GM13977 (cell line): Measurements from ENCODE around the gene ARRB2.
A peak's percentile ranks its signal among the peaks of the same experiment; 100 is the strongest.
"Not testable (repeated sequence)": the region's sequence is repeated elsewhere in the genome, so short reads cannot be mapped to it uniquely, and the experiment has no call there.

Experiments used
- DNase-seq: peaks from one replicate; pipeline ENCODE4 v3.0.0; 2012; ENCODE audit warnings: low spot score
- CTCF ChIP-seq: IDR thresholded peaks from 2 replicates; pipeline ENCODE4 v1.5.1; 2012; ENCODE audit warnings: mild to moderate bottlenecking, control low read depth; ENCODE audit not compliant: insufficient read depth; ENCODE audit errors: extremely low read depth, missing control alignments
- in situ Hi-C: fragments of 300-500 bp; cut with MboI; formaldehyde crosslinking; loops from one replicate; pipeline ENCODE4 v1.12.0; 2022; ENCODE audit warnings: low sequenced_read_pairs, low pct_unique_long_range_greater_than_20kb, mixed read lengths, inconsistent platforms; ENCODE audit not compliant: unreplicated experiment

Gene ARRB2

GRCh38 chr17:4696437-4696805, 14.0 kb upstream of the ARRB2 start:
- no peak for TF ChIP-seq CTCF
- DNase-seq = peak; percentile 66
- in situ Hi-C loops = no loop called here

GRCh38 chr17:4699401-4700056, 10.9 kb upstream of the ARRB2 start:
- in situ Hi-C loops, DNase-seq: not testable (repeated sequence)

- DNase-seq = no peak
- in situ Hi-C loops = no loop called here
- no peak for TF ChIP-seq CTCF
These were observed 9.3 kb upstream of the ARRB2 start for GRCh38 chr17:4701116-4701515.

- no peak for DNase-seq
- in situ Hi-C loops = no loop called here
- TF ChIP-seq CTCF = no peak
These were observed 7.1 kb upstream of the ARRB2 start for GRCh38 chr17:4703330-4703691.

- in situ Hi-C loops, DNase-seq: not testable (repeated sequence)
These were observed 5.9 kb upstream of the ARRB2 start for GRCh38 chr17:4704574-4704907.

GRCh38 chr17:4704991-4705390, 5.4 kb upstream of the ARRB2 start:
- in situ Hi-C loops = no loop called here
- DNase-seq = no peak
- no peak for TF ChIP-seq CTCF

- no peak for TF ChIP-seq CTCF
- DNase-seq = no peak
- in situ Hi-C loops = no loop called here
These were observed 4.3 kb upstream of the ARRB2 start for GRCh38 chr17:4706121-4706520.

GRCh38 chr17:4708436-4708835, 2.0 kb upstream of the ARRB2 start:
- no peak for DNase-seq
- in situ Hi-C loops = no loop called here
- TF ChIP-seq CTCF = no peak
